Stomach (tissue), 4 donors: ENCODE measurements around the gene RHPN2.

Experiments used
- CTCF ChIP-seq, 7 experiments: fragments of 450-650 bp in 4 of 7; fragments of 200-600 bp in 3 of 7; sonication (generic) in 3 of 7; IDR thresholded peaks; one replicate each; pipeline ENCODE4 v1.5.1; 2016 to 2019; ENCODE audit warnings: antibody characterized with exemption in 7 of 7, control low read depth in 2 of 7, mild to moderate bottlenecking in 1 of 7
- POLR2A ChIP-seq, 4 donors: fragments of 450-650 bp; IDR thresholded peaks; one replicate each; pipeline ENCODE4 v1.6.1; 2016; ENCODE audit warnings: antibody characterized with exemption in 4 of 4, control low read depth in 2 of 4, mild to moderate bottlenecking in 1 of 4, moderate library complexity in 1 of 4

- TF ChIP-seq POLR2A (IDR thresholded peaks at IDR 0.05) (no peak), CTCF (IDR thresholded peaks at IDR 0.05) (no peak)
Measured at GRCh38 chr19:32933571-32933970, 131.1 kb downstream of the RHPN2 start.
